K562 (cell line): ENCODE results near the gene CACTIN. TPM values are rescaled to one million over a fixed set of nuclear protein-coding genes. Genes with fewer than 3 reads are reported as not detected.

ENCODE experiments used
- ATAC-seq: fragments of 200-7000 bp; cut with Tn5 transposase; 3 replicates; pipeline ENCODE4 v1.9.1; 2020; ENCODE audit warnings: moderate library complexity
- BruUV-seq: library from RNA; stranded (reverse); fragments of 400-500 nt; replicated peaks from 2 replicates; lab custom pipeline; 2021; lab: Mats Ljungman, UMichigan
- CTCF ChIA-PET: fragments of 300-600 bp; formaldehyde crosslinking; extraction: SDS; loops from one replicate; lab custom pipeline; 2021; ENCODE audit warnings: low intra/inter-chr PET ratio; lab: Yijun Ruan, JAX
- POLR2A ChIA-PET: fragments of 300-600, 350-650 bp; sonication (Branson Sonifier 250); formaldehyde crosslinking; extraction: SDS; loops from one replicate; lab custom pipeline; 2021; ENCODE audit warnings: antibody characterized with exemption, inconsistent platforms; lab: Yijun Ruan, JAX
- DNase-seq, 4 experiments: peaks; one replicate each; pipeline versions ENCODE4 v3.0.0 to v3.0.0-alpha.2; 2011 to 2018; ENCODE audit warnings: low spot score in 3 of 4, mixed read lengths in 3 of 4; ENCODE audit errors: extremely low read depth in 1 of 4
- FAIRE-seq: peaks from 2 replicates; lab custom pipeline; 2011; peaks lifted over from hg19 to GRCh38; lab: Jason Lieb, UNC
- H2AFZ ChIP-seq: 2 replicates; pipeline ENCODE4 v1.6.0; 2011; ENCODE audit warnings: low read depth, low read length, control low read depth, inconsistent platforms
- H3K27ac ChIP-seq: fragments of 200-600 bp; 3 replicates; pipeline ENCODE4 v1.8.0; 2011; ENCODE audit warnings: low read depth, mild to moderate bottlenecking, control low read depth, inconsistent platforms, low read length, moderate library complexity, mixed read lengths; ENCODE audit errors: extremely low read depth
- H3K27me3 ChIP-seq, 2 experiments: fragments of 300-600 bp in 1 of 2; 2 replicates in 1 of 2; 3 replicates in 1 of 2; pipeline versions ENCODE4 v1.6.0 to v1.8.0; 2011; ENCODE audit warnings: inconsistent platforms in 2 of 2, low read length in 2 of 2, mild to moderate bottlenecking in 1 of 2, mixed read lengths in 1 of 2, moderate library complexity in 1 of 2; ENCODE audit not compliant: control insufficient read depth in 2 of 2, insufficient read depth in 2 of 2
- H3K36me3 ChIP-seq: fragments of 300-600 bp; 3 replicates; pipeline ENCODE4 v1.8.0; 2011; ENCODE audit warnings: mild to moderate bottlenecking, low read length, inconsistent platforms; ENCODE audit not compliant: control insufficient read depth, insufficient read depth
- H3K4me1 ChIP-seq, 2 experiments: fragments of 200-600 bp in 1 of 2; replicated peaks in 1 of 2; 2 replicates in 1 of 2; 3 replicates in 1 of 2; pipeline versions ENCODE4 v1.5.1 to v1.8.0; 2011; ENCODE audit warnings: inconsistent platforms in 2 of 2, low read length in 2 of 2, mild to moderate bottlenecking in 1 of 2, mixed read lengths in 1 of 2, moderate library complexity in 1 of 2; ENCODE audit not compliant: control insufficient read depth in 2 of 2, insufficient read depth in 2 of 2
- H3K4me2 ChIP-seq: 2 replicates; pipeline ENCODE4 v1.6.1; 2011; ENCODE audit warnings: low read length, control low read depth, inconsistent platforms, mixed read lengths; ENCODE audit not compliant: insufficient read depth
- H3K4me3 ChIP-seq: fragments of 200-600 bp; sonication (generic), shearing (Covaris generic); 2 replicates; pipeline ENCODE4 v1.5.1; 2016; ENCODE audit warnings: control low read depth, inconsistent platforms
- H3K79me2 ChIP-seq: fragments of 200-600 bp; 3 replicates; pipeline ENCODE4 v1.8.0; 2011; ENCODE audit warnings: low read length, inconsistent platforms; ENCODE audit not compliant: control insufficient read depth, insufficient read depth
- H3K9ac ChIP-seq, 2 experiments: 2 replicates each; pipeline versions ENCODE4 v1.6.0 to v1.6.1; 2011; ENCODE audit warnings: low read depth in 2 of 2, low read length in 2 of 2, control low read depth in 1 of 2, inconsistent platforms in 1 of 2, mild to moderate bottlenecking in 1 of 2, mixed read lengths in 1 of 2; ENCODE audit not compliant: insufficient read depth in 1 of 2
- H3K9me1 ChIP-seq: one replicate; pipeline ENCODE4 v1.6.0; 2011; ENCODE audit warnings: inconsistent platforms, mild to moderate bottlenecking, low read length, moderate library complexity; ENCODE audit not compliant: control insufficient read depth, insufficient read depth
- H3K9me3 ChIP-seq: replicated peaks from 2 replicates; pipeline ENCODE4 v1.5.1; 2011; ENCODE audit warnings: low read depth, low read length, inconsistent platforms; ENCODE audit not compliant: control insufficient read depth, insufficient read depth
- H4K20me1 ChIP-seq: replicated peaks from 2 replicates; pipeline ENCODE4 v1.6.1; 2011; ENCODE audit warnings: low read length, inconsistent platforms, mixed read lengths; ENCODE audit not compliant: control insufficient read depth, insufficient read depth
- KDM1A ChIP-seq, 2 experiments: fragments of 450-650 bp; IDR thresholded peaks; 2 replicates each; pipeline ENCODE4 v1.6.1; 2016; ENCODE audit warnings: mild to moderate bottlenecking in 2 of 2
- MCM3 ChIP-seq: fragments of 450-650 bp; IDR thresholded peaks from 2 replicates; pipeline ENCODE4 v1.6.1; 2016
- POU5F1 ChIP-seq: fragments of 150-350 bp; IDR thresholded peaks from 2 replicates; pipeline ENCODE4 v1.6.1; 2014; ENCODE audit warnings: borderline replicate concordance, low read length, low read depth, mild to moderate bottlenecking; ENCODE audit not compliant: partially characterized antibody
- PTBP1 ChIP-seq: fragments of 200-400 bp; formaldehyde crosslinking; IDR thresholded peaks from 2 replicates; pipeline ENCODE4 v1.6.1; 2017; ENCODE audit warnings: low read depth, low read length
- RBM25 ChIP-seq: fragments of 200-400 bp; formaldehyde crosslinking; IDR thresholded peaks from 2 replicates; pipeline ENCODE4 v1.6.1; 2018; ENCODE audit warnings: low read length, low read depth, moderate library complexity; ENCODE audit not compliant: severe bottlenecking
- SMARCA5 ChIP-seq: fragments of 450-650 bp; IDR thresholded peaks from 2 replicates; pipeline ENCODE4 v1.6.1; 2016
- TCF3 ChIP-seq: sonication (generic); formaldehyde crosslinking; IDR thresholded peaks from 2 replicates; pipeline ENCODE4 v1.4.0; 2020; ENCODE audit warnings: mild to moderate bottlenecking, missing genetic modification reagents
- ZNF12 ChIP-seq: sonication (generic); formaldehyde crosslinking; IDR thresholded peaks from 2 replicates; pipeline ENCODE4 v1.4.0; 2020; ENCODE audit warnings: mild to moderate bottlenecking, missing genetic modification reagents
- ZNF165 ChIP-seq: fragments of 250-450 bp; sonication (Bioruptor Pico); IDR thresholded peaks from 2 replicates; pipeline ENCODE4 v1.4.0; 2020; ENCODE audit warnings: borderline replicate concordance
- ZNF436 ChIP-seq: fragments of 250-450, 450-650 bp; sonication (Bioruptor Pico); formaldehyde crosslinking; IDR thresholded peaks from 2 replicates; pipeline ENCODE4 v1.7.0; 2020; ENCODE audit warnings: mild to moderate bottlenecking
- ZNF589 ChIP-seq: fragments of 200-800 bp; sonication (Bioruptor generic); IDR thresholded peaks from 2 replicates; pipeline ENCODE4 v1.6.1; 2016; ENCODE audit warnings: low read depth, missing genetic modification characterization, missing compliant biosample characterization
- WGBS: fragments of 100-300 bp; shearing (Covaris generic); methylation state at CpG from one replicate; pipeline ENCODE4 v1.1.6; 2016; ENCODE audit warnings: low coverage, mixed read lengths; ENCODE audit not compliant: insufficient coverage; ENCODE audit errors: missing lambda C conversion rate; 5-methylcytosine and 5-hydroxymethylcytosine counted together
- in situ Hi-C: fragments of 300-500 bp; cut with MboI; formaldehyde crosslinking; loops from 4 replicates; pipeline ENCODE4 v1.15.0; 2018; ENCODE audit warnings: inconsistent platforms, mixed read lengths
- intact Hi-C: fragments of 100-400 bp; cut with micrococcal nuclease; formaldehyde crosslinking; loops from 2 replicates; pipeline ENCODE4 v1.14.2; 2022
- polyA plus RNA-seq, 8 experiments: library from polyadenylated mRNA; depleted of rRNA in 4 of 8; stranded (reverse) in 5 of 8; unstranded in 3 of 8; fragments of >200 nt; fragmentation: Nextera tagmentation in 2 of 8; fragmentation: Illumina TruSeq in 1 of 8; extraction: Ambion mirVana in 2 of 8; extraction: Trizol in 1 of 8; gene quantifications; 2 replicates each; pipeline versions ENCODE4 v1.2.1 to v1.2.3, GENCODE V29; 2011 to 2014; ENCODE audit warnings: inconsistent platforms in 1 of 8, missing spikeins in 1 of 8
- total RNA-seq, 7 experiments: library from RNA; depleted of rRNA in 6 of 7; stranded (reverse); fragments of >200 nt in 6 of 7; fragmentation: Illumina TruSeq in 2 of 7; extraction: Trizol in 2 of 7; gene quantifications; 2 replicates each; pipeline versions ENCODE4 v1.2.1 to v1.2.3, GENCODE V29; 2011 to 2021; ENCODE audit warnings: low replicate concordance in 1 of 7
- TF ChIP-seq, protein P1 (sequence below): fragments of 250-450 bp; sonication (Bioruptor Pico); IDR thresholded peaks from 2 replicates; pipeline ENCODE4 v1.9.0; 2021; ENCODE audit warnings: mild to moderate bottlenecking, inconsistent platforms
- TF ChIP-seq, protein P2 (sequence below): fragments of 250-450 bp; sonication (Bioruptor Pico); IDR thresholded peaks from 2 replicates; pipeline ENCODE4 v1.8.0; 2021; ENCODE audit warnings: moderate library complexity, mild to moderate bottlenecking, inconsistent platforms
- TF ChIP-seq, protein P3 (sequence below): fragments of 450-650 bp; IDR thresholded peaks from 2 replicates; pipeline ENCODE4 v1.6.1; 2018; ENCODE audit not compliant: partially characterized antibody

The CACTIN gene
- total and polyA plus RNA-seq, 9 of the 15 experiments (the other 6 are each of a cell fraction or from before 2014, with no cell fraction given): 0.15 to 49.2 (median 15.0) TPM

DNA sequence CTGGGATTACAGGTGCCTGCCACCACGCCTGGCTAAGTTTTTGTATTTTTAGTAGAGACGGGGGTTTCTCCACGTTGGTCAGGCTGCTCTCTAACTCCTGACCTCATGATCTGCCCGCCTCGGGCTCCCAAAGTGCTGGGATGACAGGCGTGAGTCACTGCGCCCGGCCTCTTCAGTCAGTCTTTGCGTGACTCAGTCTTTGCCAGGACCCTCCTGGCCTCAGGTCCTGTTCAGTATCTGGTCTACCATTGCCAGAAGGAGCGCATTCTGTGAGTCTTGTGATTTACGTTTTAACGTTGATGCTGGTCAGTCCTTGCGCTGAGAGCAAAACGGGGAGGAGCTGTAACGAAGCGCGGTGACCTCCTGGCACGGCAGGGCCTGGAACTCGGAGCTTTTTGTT lies 61.5 kb downstream of the CACTIN start (continued):
- TF ChIP-seq, protein P1, sequence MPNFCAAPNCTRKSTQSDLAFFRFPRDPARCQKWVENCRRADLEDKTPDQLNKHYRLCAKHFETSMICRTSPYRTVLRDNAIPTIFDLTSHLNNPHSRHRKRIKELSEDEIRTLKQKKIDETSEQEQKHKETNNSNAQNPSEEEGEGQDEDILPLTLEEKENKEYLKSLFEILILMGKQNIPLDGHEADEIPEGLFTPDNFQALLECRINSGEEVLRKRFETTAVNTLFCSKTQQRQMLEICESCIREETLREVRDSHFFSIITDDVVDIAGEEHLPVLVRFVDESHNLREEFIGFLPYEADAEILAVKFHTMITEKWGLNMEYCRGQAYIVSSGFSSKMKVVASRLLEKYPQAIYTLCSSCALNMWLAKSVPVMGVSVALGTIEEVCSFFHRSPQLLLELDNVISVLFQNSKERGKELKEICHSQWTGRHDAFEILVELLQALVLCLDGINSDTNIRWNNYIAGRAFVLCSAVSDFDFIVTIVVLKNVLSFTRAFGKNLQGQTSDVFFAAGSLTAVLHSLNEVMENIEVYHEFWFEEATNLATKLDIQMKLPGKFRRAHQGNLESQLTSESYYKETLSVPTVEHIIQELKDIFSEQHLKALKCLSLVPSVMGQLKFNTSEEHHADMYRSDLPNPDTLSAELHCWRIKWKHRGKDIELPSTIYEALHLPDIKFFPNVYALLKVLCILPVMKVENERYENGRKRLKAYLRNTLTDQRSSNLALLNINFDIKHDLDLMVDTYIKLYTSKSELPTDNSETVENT (CRISPR knock-in tag): no peak
- TF ChIP-seq, all 486 proteins: peak for 16

DNA sequence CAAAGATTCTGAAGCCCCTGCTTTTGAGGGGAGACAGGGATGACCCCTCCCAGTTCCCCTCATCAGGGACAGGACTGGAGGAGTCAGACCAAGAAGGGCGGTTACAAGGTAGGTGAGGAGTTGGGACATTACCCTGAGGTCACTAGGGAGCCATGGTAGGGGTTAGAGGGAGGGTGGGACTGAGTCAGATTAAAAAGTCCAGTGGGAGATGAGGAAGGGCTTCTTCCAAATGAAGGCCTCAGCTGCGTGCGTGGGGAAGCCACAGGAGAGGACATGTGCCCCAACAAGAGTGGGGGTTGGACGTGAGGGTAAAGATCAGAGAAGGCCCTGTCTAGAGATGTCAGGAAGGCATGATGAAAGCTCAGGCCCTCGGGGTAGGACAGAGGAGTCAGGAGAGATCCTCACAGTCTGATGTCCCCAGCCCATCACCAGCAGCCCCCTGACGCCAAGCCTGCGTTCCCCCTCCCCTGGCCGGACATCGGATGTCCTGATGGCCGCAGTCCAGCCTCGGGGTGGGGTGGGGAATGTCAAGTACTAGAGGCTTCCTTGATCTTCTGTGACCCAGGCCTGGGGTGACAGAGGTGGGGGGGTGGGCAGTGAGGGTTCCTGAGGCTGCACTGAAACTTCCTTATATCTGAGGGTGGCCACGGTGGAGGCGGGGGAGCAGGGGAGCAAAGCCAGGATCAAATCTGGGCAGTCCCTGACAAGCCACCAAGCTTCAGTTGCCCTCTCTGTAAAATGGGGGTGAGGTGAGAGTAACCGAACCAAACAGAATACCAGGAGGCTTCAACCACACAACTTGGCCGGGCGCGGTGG lies 62.7 kb downstream of the CACTIN start:
- no peak for DNase-seq
- intact Hi-C loops (no loop called here), in situ Hi-C loops (no loop called here)
- no peak for FAIRE-seq
- ChIA-PET POLR2A (no interaction called here), CTCF (no interaction called here)
- H3K4me2 ChIP-seq: no peak overlapping the region
- no TSS peak for BruUV-seq
- no peak overlapping the region for H3K4me3 ChIP-seq
- no peaks in the 10 kb centered on the region for H3K9me1 ChIP-seq
- no peaks in the 10 kb centered on the region for H3K27me3 ChIP-seq
- H4K20me1 ChIP-seq: no peaks in the 10 kb centered on the region
- no peak for ATAC-seq
- no peaks in the 10 kb centered on the region for H3K36me3 ChIP-seq
- no peak overlapping the region for H3K27ac ChIP-seq
- H2AFZ ChIP-seq: no peak overlapping the region
- peaks cover 15 to 59% of the 10 kb centered on the region in 2 experiments; a peak in 4 of 5 replicates for H3K4me1 ChIP-seq
- 79% methylated on average over 13 of the region's 17 CpGs for WGBS
- peak overlapping the region in 1 of 2 experiments; percentile 55; a peak in 1 of 4 replicates for H3K9ac ChIP-seq
- H3K79me2 ChIP-seq: no peaks in the 10 kb centered on the region
- H3K9me3 ChIP-seq: no peaks in the 10 kb centered on the region
- TF ChIP-seq KDM1A (IDR thresholded peaks at IDR 0.05) (peak; percentile 59 to 76), TCF3 (CRISPR knock-in tag) (no peak), ZNF165 (CRISPR knock-in tag) (no peak), PTBP1 (peak; percentile 57; the same call in 1 of the 2 replicates), ZNF589 (CRISPR knock-in tag) (no peak), POU5F1 (no peak), RBM25 (peak; percentile 50), ZNF12 (CRISPR knock-in tag) (no peak), ZNF436 (no peak), MCM3 (no peak), SMARCA5 (peak; percentile 44; the same call in 1 of the 2 replicates)
- TF ChIP-seq, protein P2, sequence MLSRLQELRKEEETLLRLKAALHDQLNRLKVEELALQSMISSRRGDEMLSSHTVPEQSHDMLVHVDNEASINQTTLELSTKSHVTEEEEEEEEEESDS (CRISPR knock-in tag): no peak
- TF ChIP-seq, protein P3, sequence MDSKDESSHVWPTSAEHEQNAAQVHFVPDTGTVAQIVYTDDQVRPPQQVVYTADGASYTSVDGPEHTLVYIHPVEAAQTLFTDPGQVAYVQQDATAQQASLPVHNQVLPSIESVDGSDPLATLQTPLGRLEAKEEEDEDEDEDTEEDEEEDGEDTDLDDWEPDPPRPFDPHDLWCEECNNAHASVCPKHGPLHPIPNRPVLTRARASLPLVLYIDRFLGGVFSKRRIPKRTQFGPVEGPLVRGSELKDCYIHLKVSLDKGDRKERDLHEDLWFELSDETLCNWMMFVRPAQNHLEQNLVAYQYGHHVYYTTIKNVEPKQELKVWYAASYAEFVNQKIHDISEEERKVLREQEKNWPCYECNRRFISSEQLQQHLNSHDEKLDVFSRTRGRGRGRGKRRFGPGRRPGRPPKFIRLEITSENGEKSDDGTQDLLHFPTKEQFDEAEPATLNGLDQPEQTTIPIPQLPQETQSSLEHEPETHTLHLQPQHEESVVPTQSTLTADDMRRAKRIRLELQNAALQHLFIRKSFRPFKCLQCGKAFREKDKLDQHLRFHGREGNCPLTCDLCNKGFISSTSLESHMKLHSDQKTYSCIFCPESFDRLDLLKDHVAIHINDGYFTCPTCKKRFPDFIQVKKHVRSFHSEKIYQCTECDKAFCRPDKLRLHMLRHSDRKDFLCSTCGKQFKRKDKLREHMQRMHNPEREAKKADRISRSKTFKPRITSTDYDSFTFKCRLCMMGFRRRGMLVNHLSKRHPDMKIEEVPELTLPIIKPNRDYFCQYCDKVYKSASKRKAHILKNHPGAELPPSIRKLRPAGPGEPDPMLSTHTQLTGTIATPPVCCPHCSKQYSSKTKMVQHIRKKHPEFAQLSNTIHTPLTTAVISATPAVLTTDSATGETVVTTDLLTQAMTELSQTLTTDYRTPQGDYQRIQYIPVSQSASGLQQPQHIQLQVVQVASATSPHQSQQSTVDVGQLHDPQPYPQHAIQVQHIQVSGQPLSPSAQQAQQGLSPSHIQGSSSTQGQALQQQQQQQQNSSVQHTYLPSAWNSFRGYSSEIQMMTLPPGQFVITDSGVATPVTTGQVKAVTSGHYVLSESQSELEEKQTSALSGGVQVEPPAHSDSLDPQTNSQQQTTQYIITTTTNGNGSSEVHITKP: peak; percentile 78
